ENCODE results near the gene VPS16. TPM values are rescaled to one million over a fixed set of nuclear protein-coding genes. Genes with fewer than 3 reads are reported as not detected.

Gene VPS16
- total RNA-seq, 1 experiment from 2014 or later: 46.6 TPM

DNA sequence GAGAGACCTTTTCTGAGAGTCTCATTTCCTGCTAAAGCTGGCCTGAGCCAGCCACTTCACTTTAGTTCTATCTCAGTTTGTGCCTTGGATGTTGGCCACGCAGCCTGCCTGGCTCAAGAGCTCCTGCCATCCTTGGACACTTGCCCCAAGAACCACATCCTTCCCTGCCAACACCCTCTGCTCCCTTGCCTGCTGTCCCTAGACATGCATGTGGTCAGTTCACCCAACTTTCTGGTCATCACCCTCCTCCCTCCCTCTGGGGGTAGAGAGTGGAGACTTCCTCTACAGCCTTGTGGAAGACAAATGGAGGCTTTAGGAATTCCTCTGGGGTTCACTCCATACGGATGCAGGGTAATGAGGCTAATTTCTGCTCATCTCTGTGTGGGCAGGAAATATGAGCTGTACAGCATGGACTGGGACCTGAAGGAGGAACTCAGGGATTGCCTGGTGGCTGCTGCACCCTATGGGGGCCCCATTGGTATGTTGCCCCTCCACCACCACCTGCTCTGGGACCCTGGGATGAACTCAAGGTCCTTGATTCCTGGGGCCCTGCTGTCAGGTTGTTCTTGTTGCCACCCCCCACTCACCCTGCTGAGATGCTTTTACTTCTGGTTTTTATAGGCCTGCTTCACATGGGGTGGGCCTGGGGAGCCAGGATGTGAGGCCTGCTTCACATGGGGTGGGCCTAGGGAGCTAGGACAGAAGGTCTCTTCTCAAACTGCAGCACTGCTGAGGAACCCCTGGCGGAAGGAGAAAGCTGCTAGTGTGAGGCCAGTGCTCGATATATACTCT is 19.0 kb downstream of the VPS16 start:
- Mint-ChIP-seq H3K36me3 (ENCODE audit: insufficient read depth, unreplicated experiment) (peaks cover 7% of the 10 kb centered on the region), H3K4me1 (ENCODE audit: low read depth, unreplicated experiment) (no peaks in the 10 kb centered on the region), H3K4me3 (ENCODE audit: unreplicated experiment) (no peak overlapping the region), H3K9me3 (ENCODE audit: unreplicated experiment) (no peaks in the 10 kb centered on the region), H3K27ac (ENCODE audit: unreplicated experiment) (no peak overlapping the region), H3K27me3 (ENCODE audit: insufficient read depth, unreplicated experiment) (no peaks in the 10 kb centered on the region)
- POLR2A ChIA-PET: interaction anchor here (0.6 kb wide), 1 partner anchor 187 kb away, joined by 5 read pairs; the partner anchor contains the start of gene MRPS26
- H3K9me3 ChIP-seq: no peaks in the 10 kb centered on the region
- H3K4me3 ChIP-seq (ENCODE audit: low read depth, low read length): no peak overlapping the region
- no peaks in the 10 kb centered on the region for H3K27me3 ChIP-seq (replicated peaks; ENCODE audit: control insufficient read depth, insufficient read depth, low read length)
- intact Hi-C loops (cut with micrococcal nuclease; ENCODE audit: unreplicated experiment): no loop called here
- no peak for DNase-seq
- BruUV-seq (replicated peaks): no TSS peak
- H3K36me3 ChIP-seq (ENCODE audit: control insufficient read depth, insufficient read depth, low read length): no peaks in the 10 kb centered on the region
- TF ChIP-seq, protein P1, sequence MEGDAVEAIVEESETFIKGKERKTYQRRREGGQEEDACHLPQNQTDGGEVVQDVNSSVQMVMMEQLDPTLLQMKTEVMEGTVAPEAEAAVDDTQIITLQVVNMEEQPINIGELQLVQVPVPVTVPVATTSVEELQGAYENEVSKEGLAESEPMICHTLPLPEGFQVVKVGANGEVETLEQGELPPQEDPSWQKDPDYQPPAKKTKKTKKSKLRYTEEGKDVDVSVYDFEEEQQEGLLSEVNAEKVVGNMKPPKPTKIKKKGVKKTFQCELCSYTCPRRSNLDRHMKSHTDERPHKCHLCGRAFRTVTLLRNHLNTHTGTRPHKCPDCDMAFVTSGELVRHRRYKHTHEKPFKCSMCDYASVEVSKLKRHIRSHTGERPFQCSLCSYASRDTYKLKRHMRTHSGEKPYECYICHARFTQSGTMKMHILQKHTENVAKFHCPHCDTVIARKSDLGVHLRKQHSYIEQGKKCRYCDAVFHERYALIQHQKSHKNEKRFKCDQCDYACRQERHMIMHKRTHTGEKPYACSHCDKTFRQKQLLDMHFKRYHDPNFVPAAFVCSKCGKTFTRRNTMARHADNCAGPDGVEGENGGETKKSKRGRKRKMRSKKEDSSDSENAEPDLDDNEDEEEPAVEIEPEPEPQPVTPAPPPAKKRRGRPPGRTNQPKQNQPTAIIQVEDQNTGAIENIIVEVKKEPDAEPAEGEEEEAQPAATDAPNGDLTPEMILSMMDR (IDR thresholded peaks at IDR 0.05; ENCODE audit: insufficient read depth in 1 of 2, low read depth in 1 of 2, low read length in 1 of 2, severe bottlenecking in 1 of 2, unreplicated experiment in 1 of 2): no peak
- no peaks in the 10 kb centered on the region for H3K4me1 ChIP-seq
- CTCF ChIA-PET: no interaction called here

DNA sequence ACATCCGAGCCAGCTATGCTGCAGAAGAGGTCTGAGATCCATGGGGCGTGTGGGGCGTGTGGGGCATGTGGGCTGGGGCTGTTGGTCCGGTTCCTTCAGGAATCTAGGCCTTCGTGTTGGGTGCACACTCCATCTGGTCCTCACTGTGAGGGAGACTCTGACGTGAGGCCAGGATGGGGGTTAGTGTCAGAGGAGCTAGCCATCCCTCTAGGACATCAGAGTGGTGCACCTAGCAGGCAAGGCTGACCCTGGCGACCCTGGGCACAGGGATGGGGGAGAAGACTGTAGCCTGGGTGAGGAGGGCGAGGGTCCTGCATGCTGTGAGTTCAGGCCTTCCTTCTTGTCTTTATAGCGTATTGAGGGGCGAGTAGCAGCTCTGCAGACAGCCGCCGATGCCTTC is 24.1 kb downstream of the VPS16 start:
- BruUV-seq (replicated peaks): TSS peak; percentile 11

DNA sequence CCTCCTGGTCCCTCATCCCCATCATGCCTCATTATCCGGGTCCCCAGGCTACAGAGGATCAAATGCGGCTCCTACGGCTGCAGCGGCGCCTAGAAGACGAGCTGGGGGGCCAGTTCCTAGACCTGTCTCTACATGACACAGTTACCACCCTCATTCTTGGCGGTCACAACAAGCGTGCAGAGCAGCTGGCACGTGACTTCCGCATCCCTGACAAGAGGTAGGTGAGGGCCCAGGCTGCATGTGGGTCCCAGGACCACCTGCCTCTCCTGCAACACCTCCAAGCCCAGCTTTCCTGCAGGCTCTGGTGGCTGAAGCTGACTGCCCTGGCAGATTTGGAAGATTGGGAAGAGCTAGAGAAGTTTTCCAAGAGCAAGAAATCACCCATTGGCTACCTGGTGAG is 24.6 kb downstream of the VPS16 start:
- BruUV-seq (replicated peaks): no TSS peak
- ChIA-PET POLR2A (no interaction called here), CTCF (no interaction called here)
- Histone ChIP-seq H3K4me1 (no peaks in the 10 kb centered on the region), H3K36me3 (ENCODE audit: control insufficient read depth, insufficient read depth, low read length) (no peaks in the 10 kb centered on the region), H3K4me3 (ENCODE audit: low read depth, low read length) (no peak overlapping the region), H3K9me3 (no peaks in the 10 kb centered on the region), H3K27me3 (replicated peaks; ENCODE audit: control insufficient read depth, insufficient read depth, low read length) (no peaks in the 10 kb centered on the region)
- TF ChIP-seq, protein P1 (IDR thresholded peaks at IDR 0.05; ENCODE audit: insufficient read depth in 1 of 2, low read depth in 1 of 2, low read length in 1 of 2, severe bottlenecking in 1 of 2, unreplicated experiment in 1 of 2): no peak
- Mint-ChIP-seq H3K4me1 (ENCODE audit: low read depth, unreplicated experiment) (peaks cover under 1% of the 10 kb centered on the region), H3K9me3 (ENCODE audit: unreplicated experiment) (no peaks in the 10 kb centered on the region), H3K27ac (ENCODE audit: unreplicated experiment) (no peak overlapping the region), H3K27me3 (ENCODE audit: insufficient read depth, unreplicated experiment) (no peaks in the 10 kb centered on the region), H3K4me3 (ENCODE audit: unreplicated experiment) (no peak overlapping the region), H3K36me3 (ENCODE audit: insufficient read depth, unreplicated experiment) (peaks cover 7% of the 10 kb centered on the region)
- intact Hi-C loops (cut with micrococcal nuclease; ENCODE audit: unreplicated experiment): no loop called here
- DNase-seq: no peak

More for the DNA sequence above, 24.1 kb downstream of the VPS16 start:
- TF ChIP-seq, protein P1 (IDR thresholded peaks at IDR 0.05; ENCODE audit: insufficient read depth in 1 of 2, low read depth in 1 of 2, low read length in 1 of 2, severe bottlenecking in 1 of 2, unreplicated experiment in 1 of 2): no peak
- Mint-ChIP-seq H3K27me3 (ENCODE audit: insufficient read depth, unreplicated experiment) (no peaks in the 10 kb centered on the region), H3K36me3 (ENCODE audit: insufficient read depth, unreplicated experiment) (peaks cover 7% of the 10 kb centered on the region), H3K4me3 (ENCODE audit: unreplicated experiment) (no peak overlapping the region), H3K27ac (ENCODE audit: unreplicated experiment) (no peak overlapping the region), H3K4me1 (ENCODE audit: low read depth, unreplicated experiment) (no peaks in the 10 kb centered on the region), H3K9me3 (ENCODE audit: unreplicated experiment) (no peaks in the 10 kb centered on the region)
- no peaks in the 10 kb centered on the region for H3K4me1 ChIP-seq
- no peaks in the 10 kb centered on the region for H3K36me3 ChIP-seq (ENCODE audit: control insufficient read depth, insufficient read depth, low read length)
- no peaks in the 10 kb centered on the region for H3K9me3 ChIP-seq
- no peak for DNase-seq
- no peak overlapping the region for H3K4me3 ChIP-seq (ENCODE audit: low read depth, low read length)
- no peaks in the 10 kb centered on the region for H3K27me3 ChIP-seq (replicated peaks; ENCODE audit: control insufficient read depth, insufficient read depth, low read length)
- ChIA-PET POLR2A (interaction anchor here (0.7 kb wide), 1 partner anchor 16 kb away, joined by 3 read pairs; no protein-coding TSS in a partner anchor), CTCF (no interaction called here)
- intact Hi-C loops (cut with micrococcal nuclease; ENCODE audit: unreplicated experiment): no loop called here
